IgD-negative memory B cell (primary cell): Measurements from ENCODE around the gene CCDC91. TPM values are rescaled to one million over a fixed set of nuclear protein-coding genes. Genes with fewer than 3 reads are reported as not detected.
"Not testable (repeated sequence)": the region's sequence is repeated elsewhere in the genome, so short reads cannot be mapped to it uniquely, and the experiment has no call there.

Experiments
- H3K27ac Mint-ChIP-seq, 3 donors: one replicate each; pipeline ENCODE4 v1.8.0; 2020 to 2022; ENCODE audit warnings: mild to moderate bottlenecking in 3 of 3, mixed read lengths in 3 of 3, moderate library complexity in 1 of 3
- H3K27me3 Mint-ChIP-seq: one replicate; pipeline ENCODE4 v1.8.0; 2021; ENCODE audit warnings: mixed read lengths
- H3K36me3 Mint-ChIP-seq: one replicate; pipeline ENCODE4 v1.8.0; 2020; ENCODE audit warnings: mild to moderate bottlenecking, mixed read lengths
- H3K4me1 Mint-ChIP-seq, 3 donors: one replicate each; pipeline ENCODE4 v1.8.0; 2020 to 2022; ENCODE audit warnings: mixed read lengths in 3 of 3, mild to moderate bottlenecking in 1 of 3
- H3K4me3 Mint-ChIP-seq, 4 donors: one replicate each; pipeline ENCODE4 v1.8.0; 2020 to 2022; ENCODE audit warnings: mild to moderate bottlenecking in 4 of 4, mixed read lengths in 4 of 4, moderate library complexity in 3 of 4
- H3K9me3 Mint-ChIP-seq, 3 donors: one replicate each; pipeline ENCODE4 v1.8.0; 2020 to 2021; ENCODE audit warnings: mixed read lengths in 3 of 3, mild to moderate bottlenecking in 1 of 3
- polyA plus RNA-seq: library from polyadenylated mRNA; unstranded; fragments of 300-500 nt; fragmentation: Illumina TruSeq; gene quantifications from one replicate; pipeline ENCODE4 v1.2.3, GENCODE V29; 2021

Gene CCDC91
- polyA plus RNA-seq, 1 donor from 2014 or later = 67.5 TPM

DNA sequence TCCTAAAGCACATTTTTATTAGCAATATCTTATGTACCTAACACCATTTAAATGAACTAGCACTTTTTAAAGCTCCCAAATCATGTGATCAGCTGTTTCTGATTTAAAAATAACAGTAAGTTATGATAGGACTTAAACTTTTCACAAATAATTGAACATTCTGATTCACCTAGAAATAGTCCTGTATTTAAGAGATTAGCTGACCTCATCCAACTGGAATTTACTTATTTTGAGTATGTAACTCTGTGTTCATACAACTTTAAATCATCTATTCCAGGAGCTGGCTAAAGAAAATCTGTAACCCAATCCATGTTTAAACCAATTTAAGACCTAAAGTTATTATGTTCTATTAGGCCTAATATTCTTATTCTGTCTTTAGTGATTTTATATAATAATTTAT lies 184.3 kb downstream of the CCDC91 start:
- Mint-ChIP-seq H3K27me3 (no peaks in the 10 kb centered on the region), H3K9me3 (peaks cover 12 to 19% (median 15%) of the 10 kb centered on the region in 3 donors), H3K4me1 (peaks cover 0 to 4% (median 2%) of the 10 kb centered on the region in 3 donors), H3K27ac (no peak overlapping the region), H3K36me3 (peaks cover 37% of the 10 kb centered on the region), H3K4me3 (no peak overlapping the region)

DNA sequence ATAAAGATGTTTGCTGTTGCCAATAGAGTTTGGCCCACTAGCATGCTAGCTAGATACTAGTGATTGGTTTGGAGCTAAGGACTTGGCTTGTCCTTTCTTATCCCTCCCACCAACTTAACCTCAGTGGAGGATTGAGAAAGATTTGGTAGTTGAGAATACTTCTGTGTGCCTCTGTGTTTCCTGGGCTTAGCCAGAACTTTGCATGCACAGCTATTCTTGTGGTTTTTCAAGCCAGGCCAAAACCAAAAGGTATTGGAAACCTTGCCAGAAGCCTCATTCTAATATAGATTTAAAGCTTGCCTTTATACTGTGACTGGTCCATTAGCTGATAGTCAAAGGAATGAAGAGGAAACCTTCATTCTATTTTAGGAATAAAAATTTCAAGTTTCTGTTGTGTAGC lies 188.5 kb downstream of the CCDC91 start:
- no peak overlapping the region for H3K27ac Mint-ChIP-seq

DNA sequence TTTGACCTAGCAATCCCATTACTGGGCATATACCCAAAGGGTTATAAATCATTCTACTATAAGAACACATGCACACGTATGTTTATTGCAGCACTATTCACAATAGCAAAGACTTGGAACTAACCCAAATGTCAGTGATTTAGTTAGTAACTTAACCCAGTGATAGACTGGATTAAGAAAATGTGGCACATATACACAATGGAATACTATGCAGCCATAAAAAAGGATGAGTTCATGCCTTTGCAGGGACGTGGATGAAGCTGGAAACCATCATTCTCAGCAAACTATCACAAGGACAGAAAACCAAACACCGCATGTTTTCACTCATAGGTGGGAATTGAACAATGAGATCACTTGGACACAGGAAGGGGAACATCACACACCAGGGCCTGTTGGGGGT lies 189.5 kb downstream of the CCDC91 start:
- not testable (repeated sequence) for H3K9me3 Mint-ChIP-seq, H3K27ac Mint-ChIP-seq, H3K27me3 Mint-ChIP-seq, H3K4me1 Mint-ChIP-seq, H3K4me3 Mint-ChIP-seq
- peaks cover 12% of the 10 kb centered on the region for H3K36me3 Mint-ChIP-seq

More for the DNA sequence above, 188.5 kb downstream of the CCDC91 start:
- Mint-ChIP-seq H3K27me3 (no peaks in the 10 kb centered on the region), H3K4me3 (no peak overlapping the region), H3K36me3 (peaks cover 12% of the 10 kb centered on the region), H3K9me3 (peaks cover 0 to 3% (median 2%) of the 10 kb centered on the region in 3 donors), H3K4me1 (peaks cover 0 to 3% (median 2%) of the 10 kb centered on the region in 3 donors)

DNA sequence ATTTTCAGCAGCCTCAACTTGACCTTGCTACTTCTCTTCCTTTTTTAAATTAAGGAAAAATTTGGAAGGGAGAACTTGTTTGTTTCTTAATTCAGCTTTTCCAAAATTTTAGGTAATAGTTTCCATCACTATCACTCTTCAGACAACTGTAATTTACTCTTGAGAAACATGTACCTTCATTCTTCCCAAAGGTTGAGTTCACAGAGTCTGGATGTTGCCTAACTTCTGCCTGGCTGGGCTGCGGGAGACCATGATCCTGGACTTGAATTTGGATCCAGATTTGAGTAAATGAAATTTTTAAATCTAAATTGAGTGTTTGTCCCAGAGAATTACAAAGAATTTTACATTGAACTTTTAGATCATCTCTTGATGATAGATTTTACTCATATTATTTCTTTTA lies 193.1 kb downstream of the CCDC91 start:
- H3K4me3 Mint-ChIP-seq = no peak overlapping the region
- H3K9me3 Mint-ChIP-seq = no peaks in the 10 kb centered on the region
- H3K27me3 Mint-ChIP-seq = no peaks in the 10 kb centered on the region
- peaks cover 17% of the 10 kb centered on the region for H3K36me3 Mint-ChIP-seq
- no peak overlapping the region for H3K27ac Mint-ChIP-seq
- peaks cover 0 to under 1% (median 0%) of the 10 kb centered on the region in 3 donors for H3K4me1 Mint-ChIP-seq

DNA sequence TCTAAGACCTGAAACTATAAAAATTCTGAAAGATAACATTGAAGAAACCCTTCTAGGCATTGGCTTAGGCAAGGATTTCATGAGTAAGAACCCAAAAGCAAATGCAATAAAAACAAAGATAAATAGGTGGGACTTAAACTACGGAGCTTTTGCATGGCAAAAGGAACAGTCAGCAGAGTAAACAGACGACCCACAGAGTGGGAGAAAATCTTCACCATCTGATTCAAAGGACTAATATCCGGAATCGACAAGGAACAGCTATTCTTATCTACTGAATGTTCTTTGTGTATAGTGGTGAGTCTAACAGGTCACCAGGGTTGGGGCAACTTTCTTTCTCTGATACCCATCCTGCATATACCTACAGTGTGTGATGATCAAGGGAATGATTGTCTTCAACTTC lies 198.6 kb downstream of the CCDC91 start:
- H3K27me3 Mint-ChIP-seq = no peaks in the 10 kb centered on the region
- no peak overlapping the region for H3K4me3 Mint-ChIP-seq
- H3K36me3 Mint-ChIP-seq = peaks cover 24% of the 10 kb centered on the region
- no peaks in the 10 kb centered on the region for H3K9me3 Mint-ChIP-seq
- no peak overlapping the region for H3K27ac Mint-ChIP-seq
- peaks cover 0 to 2% (median 0%) of the 10 kb centered on the region in 3 donors for H3K4me1 Mint-ChIP-seq

DNA sequence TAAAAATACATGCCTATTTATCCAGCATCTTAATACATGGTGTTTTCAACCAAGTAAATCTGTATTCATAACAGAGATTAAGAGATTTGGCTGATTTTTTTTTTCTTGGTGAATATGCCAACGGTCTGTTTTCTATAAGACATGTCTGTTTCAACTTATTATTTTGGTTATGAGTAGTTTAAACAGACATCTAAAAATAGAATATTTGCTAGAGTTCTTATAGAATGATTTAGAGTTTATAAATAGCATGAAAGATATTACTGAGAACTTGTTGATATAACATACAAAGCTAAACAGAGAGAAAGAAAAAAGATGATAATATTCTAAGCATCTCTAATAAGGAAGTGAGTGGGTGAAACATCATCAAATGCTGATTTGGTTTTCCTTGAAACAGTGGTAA lies 199.9 kb downstream of the CCDC91 start:
- no peak overlapping the region for H3K4me3 Mint-ChIP-seq
- H3K27ac Mint-ChIP-seq = no peak overlapping the region
- peaks cover 36% of the 10 kb centered on the region for H3K36me3 Mint-ChIP-seq
- H3K4me1 Mint-ChIP-seq = peaks cover 0 to 2% (median 0%) of the 10 kb centered on the region in 3 donors
- no peaks in the 10 kb centered on the region for H3K9me3 Mint-ChIP-seq
- H3K27me3 Mint-ChIP-seq = no peaks in the 10 kb centered on the region

DNA sequence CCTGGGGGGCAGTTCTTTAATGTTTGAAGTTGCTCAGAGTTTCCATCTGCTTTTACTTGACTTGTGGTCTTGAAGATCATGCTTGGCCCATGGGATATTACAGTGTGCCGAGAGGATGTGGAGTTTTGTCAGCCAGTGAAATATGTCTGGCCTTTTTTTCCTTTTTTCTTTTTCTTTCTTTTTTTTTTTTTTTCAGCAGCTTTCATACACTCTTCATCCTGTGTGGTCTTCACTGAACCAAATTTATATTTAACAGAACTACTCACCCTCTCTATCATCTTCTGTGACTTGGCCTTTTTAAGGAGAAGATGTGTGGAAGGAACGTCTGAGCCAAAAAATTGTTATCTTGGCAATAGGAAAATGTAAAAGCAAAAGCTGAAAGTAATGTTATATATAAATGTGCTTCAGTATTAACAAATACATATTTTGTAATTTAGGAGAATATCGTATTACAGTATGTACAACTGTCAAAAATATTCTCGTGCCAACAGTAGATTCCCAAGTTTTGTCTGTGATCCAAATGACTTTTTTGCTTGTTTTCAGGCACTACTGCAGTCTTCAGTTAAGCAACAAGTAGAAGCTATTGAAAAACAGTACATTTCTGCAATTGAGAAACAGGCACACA lies 200.6 kb downstream of the CCDC91 start:
- peaks cover 35% of the 10 kb centered on the region for H3K36me3 Mint-ChIP-seq

DNA sequence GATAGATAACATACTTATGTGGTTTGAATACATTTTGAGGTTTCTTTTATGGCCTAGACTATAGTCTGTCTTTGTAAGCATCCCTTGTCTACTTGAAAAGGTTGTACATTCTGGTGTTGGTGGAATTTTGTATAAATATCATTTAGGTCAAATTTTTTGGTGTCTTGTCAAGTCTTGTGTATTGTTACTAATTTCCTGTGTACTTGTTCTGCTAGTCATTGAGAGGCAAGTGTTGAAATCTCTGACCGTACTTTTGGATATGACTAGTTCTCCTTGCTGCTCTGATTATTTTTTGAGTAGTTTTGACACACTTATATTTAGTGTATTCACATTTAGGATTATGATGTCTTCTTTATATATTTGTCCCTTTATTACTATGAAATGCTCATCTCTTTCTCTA lies 219.6 kb downstream of the CCDC91 start:
- H3K4me1 Mint-ChIP-seq = peaks cover 4 to 11% (median 7%) of the 10 kb centered on the region in 3 donors
- peaks cover 0 to 4% (median 0%) of the 10 kb centered on the region in 3 donors for H3K9me3 Mint-ChIP-seq
- peaks cover 25% of the 10 kb centered on the region for H3K36me3 Mint-ChIP-seq
- no peak overlapping the region for H3K4me3 Mint-ChIP-seq
- no peaks in the 10 kb centered on the region for H3K27me3 Mint-ChIP-seq
- no peak overlapping the region for H3K27ac Mint-ChIP-seq

More for the DNA sequence above, 200.6 kb downstream of the CCDC91 start:
- H3K27ac Mint-ChIP-seq = peak overlapping the region in 1 of 3 donors; percentile 43
- H3K4me1 Mint-ChIP-seq = peaks cover 0 to 2% (median 0%) of the 10 kb centered on the region in 3 donors
- H3K9me3 Mint-ChIP-seq = peaks cover 0 to 1% (median 0%) of the 10 kb centered on the region in 3 donors
- no peak overlapping the region for H3K4me3 Mint-ChIP-seq
- H3K27me3 Mint-ChIP-seq = no peaks in the 10 kb centered on the region

DNA sequence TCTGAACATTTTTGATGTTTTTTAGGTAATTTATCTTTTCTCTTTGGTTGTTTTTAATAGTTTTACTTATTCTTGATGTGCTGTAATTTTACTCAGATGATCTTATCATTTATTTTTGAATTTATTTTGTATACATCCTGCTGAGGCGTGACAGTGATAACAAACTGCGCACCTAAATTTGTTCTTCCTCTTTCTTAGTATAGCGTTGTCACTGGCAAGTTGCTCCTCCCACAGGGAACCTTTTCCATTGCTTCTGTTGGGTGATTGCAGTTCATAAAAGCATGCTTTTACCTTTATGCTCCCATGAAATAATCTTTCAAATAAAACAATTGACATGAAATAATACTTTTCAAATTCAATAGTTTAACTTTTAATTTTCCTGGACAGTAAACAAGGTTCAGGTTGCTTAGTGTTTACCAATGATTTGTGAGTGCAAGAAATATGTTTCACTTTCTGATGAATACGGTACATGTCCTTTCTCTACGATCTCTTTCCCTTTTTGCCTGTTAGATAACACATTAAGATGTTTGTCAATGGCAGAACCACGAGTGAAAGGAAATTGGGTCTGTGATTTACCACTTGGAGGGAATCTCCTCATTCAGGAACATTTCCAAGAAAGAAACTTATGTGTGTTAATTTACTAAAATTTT lies 223.3 kb downstream of the CCDC91 start:
- peaks cover 12% of the 10 kb centered on the region for H3K36me3 Mint-ChIP-seq
- no peaks in the 10 kb centered on the region for H3K27me3 Mint-ChIP-seq
- H3K4me1 Mint-ChIP-seq = peaks cover 4 to 8% (median 7%) of the 10 kb centered on the region in 3 donors
- H3K9me3 Mint-ChIP-seq = peaks cover 0 to 3% (median 0%) of the 10 kb centered on the region in 3 donors
- peak overlapping the region; percentile 76 to 90 (median 88) for H3K4me3 Mint-ChIP-seq
- peak overlapping the region; percentile 95 to 97 (median 96) for H3K27ac Mint-ChIP-seq

DNA sequence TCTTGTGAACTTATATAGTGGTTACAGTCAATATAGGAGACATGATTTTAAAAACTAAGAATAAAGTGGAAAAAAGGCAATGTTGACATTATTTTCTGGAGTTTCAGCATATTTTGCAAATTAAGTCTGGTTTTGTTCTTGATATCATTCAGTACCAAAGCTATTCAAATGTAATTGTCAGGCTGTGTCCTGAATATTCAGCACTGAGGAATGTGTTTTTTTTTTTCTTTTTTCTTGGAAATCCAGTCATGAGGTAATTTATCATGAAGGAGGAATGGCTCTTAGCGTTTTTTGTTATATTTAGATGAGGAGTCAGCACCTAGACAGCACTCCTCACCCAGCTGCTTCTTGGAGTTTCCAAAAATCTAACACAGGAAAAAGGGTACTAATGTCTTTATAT lies 225.5 kb downstream of the CCDC91 start:
- Mint-ChIP-seq H3K9me3 (peaks cover 0 to 3% (median 0%) of the 10 kb centered on the region in 3 donors), H3K27me3 (no peaks in the 10 kb centered on the region), H3K4me1 (peaks cover 4 to 8% (median 7%) of the 10 kb centered on the region in 3 donors), H3K4me3 (no peak overlapping the region), H3K36me3 (peaks cover 13% of the 10 kb centered on the region), H3K27ac (no peak overlapping the region)

DNA sequence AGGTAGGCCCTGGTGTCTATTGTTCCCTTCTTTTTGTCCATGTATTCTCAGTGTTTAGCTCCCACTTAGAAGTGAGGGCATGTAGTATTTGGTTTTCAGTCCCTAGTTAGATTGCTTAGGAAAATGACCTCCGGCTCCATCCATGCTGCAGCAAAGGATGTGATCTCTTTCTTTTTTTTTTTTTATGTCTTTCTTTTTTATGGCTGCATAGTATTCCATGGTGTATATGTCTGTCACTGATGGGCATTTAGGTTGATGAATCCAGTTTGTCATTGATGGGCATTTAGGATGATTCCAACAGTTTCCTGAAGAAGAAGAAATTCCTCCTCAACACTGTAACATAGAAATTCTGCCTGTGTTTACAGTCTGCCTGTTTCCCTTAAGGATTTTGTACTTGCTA lies 231.1 kb downstream of the CCDC91 start:
- no peak overlapping the region for H3K4me3 Mint-ChIP-seq
- H3K9me3 Mint-ChIP-seq = peaks cover 0 to 4% (median 2%) of the 10 kb centered on the region in 3 donors
- no peaks in the 10 kb centered on the region for H3K27me3 Mint-ChIP-seq
- H3K27ac Mint-ChIP-seq = peak overlapping the region in 1 of 3 donors; percentile 31
- H3K4me1 Mint-ChIP-seq = peaks cover 4 to 10% (median 5%) of the 10 kb centered on the region in 3 donors
- H3K36me3 Mint-ChIP-seq = peaks cover 26% of the 10 kb centered on the region

DNA sequence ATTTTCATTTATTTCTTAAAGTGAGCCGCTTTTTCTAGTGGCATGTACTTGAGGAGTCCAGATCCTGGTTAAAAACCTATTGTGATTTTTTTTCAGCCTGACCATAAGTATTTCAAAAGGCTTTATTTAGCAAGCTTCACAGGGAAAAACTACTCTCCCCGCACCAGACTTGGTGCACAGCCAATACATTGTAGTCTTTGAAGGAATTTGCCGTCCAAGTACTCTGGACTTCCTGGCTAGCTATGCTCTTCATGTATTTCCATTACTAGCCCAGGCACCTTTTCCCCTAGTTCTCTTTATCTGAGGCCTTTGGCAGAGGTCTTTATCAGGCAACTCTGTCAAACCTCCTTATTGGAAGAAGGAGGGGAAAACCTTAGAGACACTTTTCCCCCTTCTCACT lies 234.7 kb downstream of the CCDC91 start:
- Mint-ChIP-seq H3K36me3 (peaks cover 25% of the 10 kb centered on the region), H3K4me1 (peaks cover 4 to 11% (median 5%) of the 10 kb centered on the region in 3 donors), H3K4me3 (no peak overlapping the region), H3K9me3 (peaks cover 0 to 4% (median 2%) of the 10 kb centered on the region in 3 donors), H3K27me3 (no peaks in the 10 kb centered on the region), H3K27ac (peak overlapping the region in 1 of 3 donors; percentile 58)

DNA sequence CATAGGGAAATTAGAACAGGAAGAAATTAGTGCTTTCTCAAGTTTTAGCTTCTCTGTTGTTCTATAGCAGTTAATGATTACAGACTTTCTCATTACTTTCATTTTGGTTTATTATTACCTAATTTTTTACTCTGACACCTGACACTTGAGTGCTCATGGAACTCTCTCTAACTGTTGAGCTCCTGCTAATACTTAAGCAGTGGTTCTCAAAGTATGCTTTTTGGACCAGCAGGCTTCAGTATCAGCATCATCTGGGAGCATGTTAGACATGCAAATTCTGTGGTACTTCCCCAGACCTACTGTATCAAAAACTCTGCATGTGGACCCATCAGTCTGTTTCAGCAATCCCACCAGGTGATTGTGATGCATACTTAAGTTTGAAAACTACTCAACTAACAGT lies 235.3 kb downstream of the CCDC91 start:
- Mint-ChIP-seq H3K36me3 (peaks cover 25% of the 10 kb centered on the region), H3K27me3 (no peaks in the 10 kb centered on the region), H3K4me1 (peaks cover 4 to 11% (median 5%) of the 10 kb centered on the region in 3 donors), H3K4me3 (no peak overlapping the region), H3K9me3 (peaks cover 0 to 4% (median 2%) of the 10 kb centered on the region in 3 donors), H3K27ac (peak overlapping the region in 1 of 3 donors; percentile 58)

DNA sequence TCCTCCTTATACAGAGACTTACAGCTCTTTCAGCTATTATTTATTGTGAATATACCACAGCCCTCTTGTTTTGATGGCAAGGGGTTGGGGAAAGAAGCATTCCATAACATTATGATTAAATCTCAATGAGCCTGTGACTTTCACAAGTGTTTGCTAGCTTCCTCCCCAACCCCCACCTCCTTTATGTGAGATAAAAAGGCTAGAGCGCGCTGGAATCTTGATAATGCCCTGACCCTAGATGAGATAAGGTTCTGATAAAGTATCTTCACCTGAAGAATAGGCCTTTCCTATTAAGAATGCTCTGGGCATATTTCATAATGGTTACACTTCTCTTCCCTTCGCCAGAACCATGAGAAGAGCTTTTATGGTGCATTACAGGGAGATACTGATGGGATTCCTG lies 236.8 kb downstream of the CCDC91 start:
- Mint-ChIP-seq H3K36me3 (peaks cover 18% of the 10 kb centered on the region), H3K4me1 (peaks cover 3 to 11% (median 5%) of the 10 kb centered on the region in 3 donors), H3K27ac (no peak overlapping the region), H3K27me3 (no peaks in the 10 kb centered on the region), H3K4me3 (no peak overlapping the region), H3K9me3 (no peaks in the 10 kb centered on the region)

DNA sequence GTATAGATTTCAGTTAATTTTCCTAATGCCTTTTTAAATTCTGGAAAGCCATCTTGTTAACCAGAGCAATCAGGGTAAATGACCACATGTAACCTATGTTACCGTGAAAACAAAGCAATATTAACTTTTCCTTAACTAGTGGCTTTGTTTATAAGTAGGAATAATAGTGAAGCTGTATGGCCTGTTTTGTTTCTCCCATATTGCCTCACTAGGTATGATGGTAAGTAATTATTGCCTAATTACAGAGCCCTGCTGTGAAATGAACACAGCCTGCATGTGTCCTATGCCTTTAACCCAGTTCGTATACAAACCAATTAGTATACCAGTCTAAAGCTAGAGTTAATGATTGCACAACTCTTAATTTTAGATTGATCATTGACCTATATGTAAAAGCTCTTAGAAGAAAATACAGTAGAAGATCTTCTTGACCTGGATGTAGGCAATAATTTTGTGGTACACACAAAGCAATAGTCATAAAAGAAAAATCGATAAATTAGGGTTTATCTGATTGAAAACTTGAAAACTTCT lies 249.9 kb downstream of the CCDC91 start:
- H3K4me3 Mint-ChIP-seq = no peak overlapping the region

More for the DNA sequence above, 249.9 kb downstream of the CCDC91 start:
- no peaks in the 10 kb centered on the region for H3K9me3 Mint-ChIP-seq
- no peak overlapping the region for H3K27ac Mint-ChIP-seq
- no peaks in the 10 kb centered on the region for H3K27me3 Mint-ChIP-seq
- H3K4me1 Mint-ChIP-seq = peaks cover 0 to 8% (median 0%) of the 10 kb centered on the region in 3 donors
- H3K36me3 Mint-ChIP-seq = peaks cover 9% of the 10 kb centered on the region
